Measurements from ENCODE around the gene EXOSC1. TPM values are rescaled to one million over a fixed set of nuclear protein-coding genes. Genes with fewer than 3 reads are reported as not detected.
"Not testable (repeated sequence)": the region's sequence is repeated elsewhere in the genome, so short reads cannot be mapped to it uniquely, and the experiment has no call there.

The EXOSC1 gene
- polyA plus RNA-seq, 3 donors from 2014 or later = 60.3 to 96.0 (median 66.8) TPM

GRCh38 chr10:97416565-97416964, 29.2 kb downstream of the EXOSC1 start:
- H3K36me3 Mint-ChIP-seq = no peaks in the 10 kb centered on the region
- H3K9me3 Mint-ChIP-seq = no peaks in the 10 kb centered on the region
- H3K4me1 Mint-ChIP-seq = peaks cover 58 to 64% of the 10 kb centered on the region in 2 donors
- H3K27ac Mint-ChIP-seq = peak overlapping the region; percentile 58 to 89 (median 75)
- peak overlapping the region in 3 of 5 donors; percentile 5 to 42 (median 18) for H3K4me3 Mint-ChIP-seq
- no peak for DNase-seq
- peaks cover 10 to 31% (median 13%) of the 10 kb centered on the region in 3 donors for H3K27me3 Mint-ChIP-seq (ENCODE audit: low read depth in 3 of 3)

GRCh38 chr10:97412891-97413304, 32.9 kb downstream of the EXOSC1 start:
- peaks cover 10 to 25% (median 13%) of the 10 kb centered on the region in 3 donors for H3K27me3 Mint-ChIP-seq (ENCODE audit: low read depth in 3 of 3)
- H3K9me3 Mint-ChIP-seq = no peaks in the 10 kb centered on the region
- DNase-seq = no peak
- H3K4me3 Mint-ChIP-seq = peak overlapping the region in 4 of 5 donors; percentile 1 to 58 (median 47)
- no peaks in the 10 kb centered on the region for H3K36me3 Mint-ChIP-seq
- peak overlapping the region; percentile 86 to 96 (median 89) for H3K27ac Mint-ChIP-seq
- H3K4me1 Mint-ChIP-seq = peaks cover 47 to 52% of the 10 kb centered on the region in 2 donors

GRCh38 chr10:97411406-97411805, 34.4 kb downstream of the EXOSC1 start:
- Mint-ChIP-seq H3K9me3 (no peaks in the 10 kb centered on the region), H3K36me3 (no peaks in the 10 kb centered on the region), H3K4me3 (no peak overlapping the region), H3K27me3 (ENCODE audit: low read depth in 3 of 3) (peaks cover 10 to 25% (median 13%) of the 10 kb centered on the region in 3 donors), H3K4me1 (peaks cover 47 to 48% of the 10 kb centered on the region in 2 donors), H3K27ac (peak overlapping the region in 1 of 6 donors; percentile 40)
- DNase-seq = no peak

- no peaks in the 10 kb centered on the region for H3K9me3 Mint-ChIP-seq
- no peak for DNase-seq
- peaks cover 0 to 2% (median 0%) of the 10 kb centered on the region in 3 donors for H3K27me3 Mint-ChIP-seq (ENCODE audit: low read depth in 3 of 3)
- H3K36me3 Mint-ChIP-seq = no peaks in the 10 kb centered on the region
- peak overlapping the region; percentile 21 to 84 (median 60) for H3K27ac Mint-ChIP-seq
- H3K4me1 Mint-ChIP-seq = peaks cover 22 to 28% of the 10 kb centered on the region in 2 donors
- H3K4me3 Mint-ChIP-seq = peak overlapping the region in 3 of 5 donors; percentile 7 to 54 (median 32)
These were observed 37.3 kb downstream of the EXOSC1 start for GRCh38 chr10:97408496-97408992.

- peaks cover 17 to 22% of the 10 kb centered on the region in 2 donors for H3K4me1 Mint-ChIP-seq
- H3K27ac Mint-ChIP-seq = peak overlapping the region; percentile 62 to 88 (median 82)
- H3K27me3 Mint-ChIP-seq (ENCODE audit: low read depth in 3 of 3) = peaks cover 0 to under 1% (median 0%) of the 10 kb centered on the region in 3 donors
- H3K9me3 Mint-ChIP-seq = no peaks in the 10 kb centered on the region
- H3K36me3 Mint-ChIP-seq = no peaks in the 10 kb centered on the region
- DNase-seq = no peak
- peak overlapping the region in 4 of 5 donors; percentile 29 to 76 (median 56) for H3K4me3 Mint-ChIP-seq
These were observed 37.9 kb downstream of the EXOSC1 start for GRCh38 chr10:97407952-97408248.

GRCh38 chr10:97407211-97407951, 38.4 kb downstream of the EXOSC1 start:
- no peaks in the 10 kb centered on the region for H3K36me3 Mint-ChIP-seq
- peak overlapping the region; percentile 58 to 76 (median 72) for H3K4me3 Mint-ChIP-seq
- peaks cover 15 to 18% of the 10 kb centered on the region in 2 donors for H3K4me1 Mint-ChIP-seq

GRCh38 chr10:97406483-97406882, 39.3 kb downstream of the EXOSC1 start:
- H3K27me3 Mint-ChIP-seq (ENCODE audit: low read depth in 3 of 3); H3K4me3 Mint-ChIP-seq; DNase-seq; H3K9me3 Mint-ChIP-seq; H3K27ac Mint-ChIP-seq; H3K36me3 Mint-ChIP-seq: not testable (repeated sequence)
- peaks cover 16 to 19% of the 10 kb centered on the region in 2 donors for H3K4me1 Mint-ChIP-seq

More at GRCh38 chr10:97407211-97407951, 38.4 kb downstream of the EXOSC1 start:
- H3K9me3 Mint-ChIP-seq = no peaks in the 10 kb centered on the region
- peak overlapping the region; percentile 62 to 88 (median 82) for H3K27ac Mint-ChIP-seq
- DNase-seq = peak; percentile 71 to 79 (median 71)
- peaks cover 0 to 2% (median 0%) of the 10 kb centered on the region in 3 donors for H3K27me3 Mint-ChIP-seq (ENCODE audit: low read depth in 3 of 3)

- Mint-ChIP-seq H3K27ac (peak overlapping the region in 3 of 6 donors; percentile 36 to 64 (median 45)), H3K9me3 (no peaks in the 10 kb centered on the region), H3K36me3 (no peaks in the 10 kb centered on the region), H3K4me3 (no peak overlapping the region), H3K27me3 (ENCODE audit: low read depth in 3 of 3) (peaks cover 3 to 5% (median 4%) of the 10 kb centered on the region in 3 donors), H3K4me1 (peaks cover 20 to 24% of the 10 kb centered on the region in 2 donors)
- no peak for DNase-seq
These were observed 39.7 kb downstream of the EXOSC1 start for GRCh38 chr10:97406064-97406463.

GRCh38 chr10:97404044-97404443, 41.8 kb downstream of the EXOSC1 start:
- Mint-ChIP-seq H3K4me1 (peaks cover 30 to 36% of the 10 kb centered on the region in 2 donors), H3K27ac (peak overlapping the region in 2 of 6 donors; percentile 37), H3K36me3 (no peaks in the 10 kb centered on the region), H3K4me3 (no peak overlapping the region), H3K9me3 (no peaks in the 10 kb centered on the region), H3K27me3 (ENCODE audit: low read depth in 3 of 3) (peaks cover 3 to 10% (median 5%) of the 10 kb centered on the region in 3 donors)
- no peak for DNase-seq

GRCh38 chr10:97401455-97401919, 44.3 kb downstream of the EXOSC1 start:
- Mint-ChIP-seq H3K4me1 (peaks cover 18% of the 10 kb centered on the region in 2 donors), H3K36me3 (no peaks in the 10 kb centered on the region), H3K9me3 (no peaks in the 10 kb centered on the region), H3K27ac (peak overlapping the region; percentile 91 to 97 (median 96)), H3K27me3 (ENCODE audit: low read depth in 3 of 3) (peaks cover 3 to 10% (median 5%) of the 10 kb centered on the region in 3 donors), H3K4me3 (peak overlapping the region; percentile 95 to 97 (median 95))
- no peak for DNase-seq

- H3K27me3 Mint-ChIP-seq (ENCODE audit: low read depth in 3 of 3) = peaks cover 3 to 10% (median 5%) of the 10 kb centered on the region in 3 donors
- DNase-seq = peak; percentile 93 to 95 (median 95)
- H3K4me3 Mint-ChIP-seq = peak within 1 kb of the TSS; percentile 95 to 97 (median 95)
- H3K36me3 Mint-ChIP-seq = peaks cover 4 to 6% (median 6%) of the 10 kb centered on the region in 3 donors
- H3K4me1 Mint-ChIP-seq = peaks cover 18% of the 10 kb centered on the region in 2 donors
- peak within 1 kb of the TSS; percentile 91 to 97 (median 96) for H3K27ac Mint-ChIP-seq
- no peaks in the 10 kb centered on the region for H3K9me3 Mint-ChIP-seq
These were observed 44.9 kb downstream of the EXOSC1 start, which contains the start of gene RRP12 for GRCh38 chr10:97400665-97401454. TSS of gene RRP12 (minus strand) at chr10:97401340. CDS start at chr10:97401231, 109 bp downstream.

GRCh38 chr10:97399843-97400545, 45.8 kb downstream of the EXOSC1 start:
- peaks cover 3 to 10% (median 5%) of the 10 kb centered on the region in 3 donors for H3K27me3 Mint-ChIP-seq (ENCODE audit: low read depth in 3 of 3)
- H3K27ac Mint-ChIP-seq = peak overlapping the region; percentile 91 to 97 (median 96)
- H3K4me3 Mint-ChIP-seq = peak overlapping the region; percentile 95 to 97 (median 95)
- H3K9me3 Mint-ChIP-seq = no peaks in the 10 kb centered on the region
- H3K36me3 Mint-ChIP-seq = peaks cover 4 to 7% (median 6%) of the 10 kb centered on the region in 3 donors
- H3K4me1 Mint-ChIP-seq = peaks cover 18% of the 10 kb centered on the region in 2 donors
- DNase-seq = peak in 2 of 3 donors; percentile 17 to 29

GRCh38 chr10:97396056-97396455, 49.8 kb downstream of the EXOSC1 start:
- Mint-ChIP-seq H3K27me3 (ENCODE audit: low read depth in 3 of 3) (peaks cover under 1 to 9% (median under 1%) of the 10 kb centered on the region in 3 donors), H3K4me1 (peaks cover 11 to 12% of the 10 kb centered on the region in 2 donors), H3K36me3 (peaks cover 10 to 19% (median 11%) of the 10 kb centered on the region in 3 donors), H3K27ac (peak overlapping the region in 2 of 6 donors; percentile 20 to 25), H3K4me3 (no peak overlapping the region), H3K9me3 (no peaks in the 10 kb centered on the region)
- no peak for DNase-seq
